Stimulated activated CD8-positive, alpha-beta memory T cell treated with anti-CD3 and anti-CD28 coated beads, Interleukin-4, amount 100 ng/mL, for 4 hours (primary cell): ENCODE measurements around the gene SLC35B4.
"Not testable (repeated sequence)": the region's sequence is repeated elsewhere in the genome, so short reads cannot be mapped to it uniquely, and the experiment has no call there.

Source experiments
- DNase-seq, 2 donors: peaks; one replicate each; pipeline ENCODE4 v3.0.0-alpha.2; 2020; ENCODE audit warnings: low read depth in 2 of 2, low spot score in 1 of 2

The SLC35B4 gene

GRCh38 chr7:134332892-134333291 is 16.2 kb upstream of the SLC35B4 start:
- no peak for DNase-seq

GRCh38 chr7:134331393-134331792 is 14.7 kb upstream of the SLC35B4 start:
- no peak for DNase-seq

DNA sequence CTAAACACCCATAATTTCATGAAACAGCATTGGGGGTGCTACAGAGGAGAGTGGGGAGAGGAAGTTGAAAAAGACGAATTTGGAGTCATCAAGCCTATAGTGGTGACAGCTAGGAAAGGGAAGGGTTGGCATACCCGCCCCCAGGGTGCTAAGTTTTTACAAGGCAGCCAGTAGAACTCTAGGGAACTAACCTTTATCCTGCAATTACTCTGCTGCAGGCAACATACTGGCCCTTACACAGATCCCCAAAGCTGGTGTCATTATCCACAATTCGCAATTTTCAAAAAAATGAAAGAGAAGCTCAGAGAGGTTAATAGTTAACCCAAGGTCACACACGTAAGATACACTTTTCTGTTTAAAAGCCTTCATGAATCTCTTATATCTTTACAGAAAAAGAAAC is 14.2 kb upstream of the SLC35B4 start:
- DNase-seq: no peak

GRCh38 chr7:134329614-134330346 is 13.1 kb upstream of the SLC35B4 start:
- no peak for DNase-seq

GRCh38 chr7:134328900-134329299 is 12.2 kb upstream of the SLC35B4 start:
- DNase-seq: no peak

DNA sequence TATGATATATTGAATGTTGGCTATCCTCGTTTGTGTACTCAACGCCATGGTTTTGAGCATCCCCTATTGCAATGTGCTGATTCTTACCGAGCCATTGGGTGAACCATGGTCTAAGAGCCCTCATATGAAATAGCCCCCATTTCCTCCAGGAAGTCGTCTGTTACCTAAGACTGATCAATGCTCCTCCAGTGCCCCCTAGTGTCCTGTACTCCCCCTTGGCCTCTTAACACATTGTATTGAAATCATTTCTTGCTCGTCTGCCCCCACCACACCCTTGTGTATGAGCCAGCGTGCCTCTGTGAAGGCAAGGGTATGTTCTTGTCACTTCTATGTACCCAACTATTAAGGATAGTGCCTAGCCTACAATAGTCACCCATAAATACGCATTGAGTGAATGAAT is 11.2 kb upstream of the SLC35B4 start:
- peak; percentile 30 to 32 for DNase-seq

DNA sequence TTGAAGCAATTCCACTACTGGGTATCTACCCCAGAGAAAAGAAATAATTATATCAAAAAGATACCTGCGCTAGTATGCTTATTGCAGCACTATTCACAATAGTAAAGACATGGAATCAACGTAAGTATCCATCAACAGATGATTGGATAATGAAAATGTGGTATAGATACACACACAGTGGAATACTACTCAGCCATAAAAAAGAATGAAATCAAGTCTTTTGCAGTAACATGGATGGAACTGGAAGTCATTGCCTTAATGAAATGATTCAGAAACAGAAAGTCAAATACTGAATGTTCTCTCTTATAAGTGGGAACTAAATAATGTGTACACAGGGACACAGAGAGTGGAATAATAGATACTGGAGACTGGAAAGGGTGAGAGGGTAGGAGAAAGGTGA is 7.4 kb upstream of the SLC35B4 start:
- DNase-seq: no peak

- no peak for DNase-seq
Observed at GRCh38 chr7:134320201-134320600, 3.5 kb upstream of the SLC35B4 start.

- no peak for DNase-seq
Observed at GRCh38 chr7:134318443-134318842, 1.7 kb upstream of the SLC35B4 start.

- no peak for DNase-seq
Observed at GRCh38 chr7:134317434-134317833, 704 bp upstream of the SLC35B4 start.

DNA sequence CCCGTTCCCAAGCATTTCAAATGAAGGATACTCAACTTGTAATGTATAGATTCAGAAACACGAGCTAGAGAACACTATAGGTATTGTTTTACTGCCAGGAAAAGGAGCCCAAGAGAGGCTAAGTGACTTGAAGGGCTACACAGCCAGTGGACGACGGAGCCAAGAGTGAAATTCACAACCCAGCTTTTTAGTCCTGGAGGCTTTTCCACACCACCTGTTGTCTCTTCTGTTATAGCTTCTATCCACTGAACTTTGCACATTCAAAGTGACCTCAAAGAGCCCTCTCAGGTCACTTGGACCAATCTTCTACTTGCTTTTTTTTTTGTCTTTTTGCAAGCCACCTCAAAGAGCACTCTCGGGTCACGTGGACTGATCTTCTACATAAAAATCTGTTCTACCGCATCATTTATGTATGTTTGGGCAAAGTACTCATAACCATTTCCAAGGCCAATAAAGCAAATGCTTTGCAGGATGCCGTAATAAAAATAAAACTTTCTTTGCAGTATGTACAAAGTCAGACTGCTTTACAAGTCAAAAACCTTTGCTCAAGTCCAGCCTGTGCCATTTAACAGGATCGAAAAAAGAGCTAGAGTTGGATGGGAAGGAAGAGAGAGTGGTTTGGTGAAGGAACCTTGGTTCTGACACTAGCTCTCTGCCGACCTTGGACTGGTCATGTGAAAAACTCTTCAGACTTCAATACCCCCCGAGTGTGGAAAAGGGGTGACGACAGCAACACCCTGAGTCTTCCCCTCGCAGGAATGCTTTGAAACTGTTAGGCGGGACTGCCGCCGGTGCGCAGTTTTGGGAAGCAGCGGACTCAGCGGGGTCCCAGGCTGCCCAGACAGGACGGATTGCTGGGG is 821 bp downstream of the SLC35B4 start:
- DNase-seq: peak in 1 of 2 donors; percentile 4

DNA sequence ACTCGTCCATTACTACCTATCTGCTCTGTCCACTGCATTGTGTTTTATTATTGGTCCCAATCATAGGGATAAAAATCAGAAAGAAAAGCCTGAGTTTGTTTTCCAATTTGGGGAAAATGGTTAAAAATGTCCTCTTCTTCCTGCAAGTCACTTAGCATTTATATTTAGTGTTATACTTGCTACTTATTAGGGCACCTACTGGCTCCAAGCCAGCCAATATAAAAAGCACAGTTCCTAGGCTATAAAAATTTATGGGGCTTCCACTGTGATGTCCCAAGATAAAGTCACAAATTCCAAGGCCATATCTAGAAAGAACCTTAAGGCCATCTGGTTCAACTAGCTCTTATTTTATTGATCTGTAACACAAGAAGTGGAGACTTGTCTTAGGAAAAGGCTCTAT is 3.2 kb downstream of the SLC35B4 start:
- DNase-seq: no peak

DNA sequence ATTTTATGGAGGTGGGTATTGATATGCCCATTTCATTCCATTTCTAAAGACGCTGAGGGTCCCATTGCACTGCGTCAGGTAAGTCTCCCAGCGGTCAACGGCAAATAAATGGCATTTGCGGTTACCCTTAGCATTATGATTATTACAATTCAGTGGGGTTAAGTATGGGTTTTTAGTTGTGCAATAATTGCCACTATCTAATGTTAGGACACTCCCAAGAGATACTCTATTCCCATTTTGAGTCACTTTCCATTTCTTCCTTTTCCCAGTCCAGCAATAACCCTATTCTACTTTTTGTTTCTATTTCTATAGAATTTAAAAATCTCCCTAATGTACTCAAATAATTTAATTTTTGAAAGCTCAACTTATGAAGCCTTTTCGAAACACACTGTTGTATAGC is 4.0 kb downstream of the SLC35B4 start:
- DNase-seq: no peak

GRCh38 chr7:134311807-134312206 is 4.9 kb downstream of the SLC35B4 start:
- DNase-seq: no peak

- DNase-seq: no peak
Observed at GRCh38 chr7:134308548-134308947, 8.2 kb downstream of the SLC35B4 start.

- DNase-seq: no peak
Observed at GRCh38 chr7:134307320-134307719, 9.4 kb downstream of the SLC35B4 start.

DNA sequence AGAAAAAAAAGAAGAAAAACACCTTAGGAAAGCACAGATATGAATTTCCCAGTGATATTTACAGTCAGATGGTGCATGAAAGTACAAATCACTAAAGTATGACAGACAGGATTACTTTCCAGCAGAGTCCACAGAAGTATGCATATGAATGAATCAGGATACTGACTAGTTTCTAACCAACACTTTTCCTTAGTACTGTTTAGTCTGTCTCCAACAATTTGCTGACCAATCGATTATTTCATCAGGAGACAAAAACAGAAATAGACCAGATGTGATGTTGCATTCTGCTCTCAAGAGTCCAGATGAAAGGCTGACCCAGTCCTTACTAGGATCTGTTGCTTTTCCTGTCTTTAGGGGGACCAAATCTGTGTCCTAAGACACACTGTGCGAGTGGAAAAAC is 14.6 kb downstream of the SLC35B4 start:
- DNase-seq: no peak

GRCh38 chr7:134301592-134301991 is 15.1 kb downstream of the SLC35B4 start:
- DNase-seq: no peak

GRCh38 chr7:134300988-134301387 is 15.7 kb downstream of the SLC35B4 start:
- DNase-seq: no peak

DNA sequence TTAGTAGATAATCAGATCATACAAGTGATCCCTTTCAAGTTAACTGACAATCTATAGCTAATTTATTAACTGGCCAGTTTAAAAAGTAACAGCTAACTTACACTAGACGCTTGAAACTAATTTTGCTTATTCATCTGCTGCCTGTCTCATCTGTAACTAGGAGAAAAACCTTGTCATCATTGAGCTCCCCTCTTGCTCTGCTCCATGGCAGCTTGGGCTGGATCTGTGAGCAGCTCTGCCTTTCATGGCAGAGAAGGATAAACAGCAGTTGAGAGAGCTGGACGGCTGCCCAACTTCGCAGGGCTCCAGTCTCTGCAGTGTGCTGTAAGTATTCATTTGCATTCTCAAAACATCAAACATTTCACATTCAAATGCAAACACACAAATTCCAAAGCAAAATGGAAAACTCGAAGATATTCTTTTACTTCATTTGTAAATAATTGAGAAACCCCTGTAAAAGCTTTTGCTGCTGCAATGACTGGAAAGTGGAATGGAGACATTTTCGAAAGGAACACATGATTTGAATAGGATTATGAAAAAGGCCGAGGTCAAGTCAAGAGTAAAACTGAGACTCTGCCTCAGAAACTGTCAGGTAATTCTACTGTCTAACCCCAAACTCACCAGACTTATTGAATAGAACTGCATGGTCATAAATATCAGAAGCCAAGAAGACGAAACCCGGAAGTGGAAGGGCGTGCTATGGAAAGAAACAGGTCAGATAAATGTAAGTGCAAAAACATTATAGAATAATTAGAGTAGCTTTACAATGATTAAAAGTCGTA is 17.6 kb downstream of the SLC35B4 start:
- no peak for DNase-seq

- no peak for DNase-seq
Observed at GRCh38 chr7:134297489-134297888, 19.2 kb downstream of the SLC35B4 start.

- not testable (repeated sequence) for DNase-seq
Observed at GRCh38 chr7:134295982-134296381, 20.7 kb downstream of the SLC35B4 start.
